GM12801 (cell line): ENCODE measurements around the gene MAVS.

ENCODE experiments used
- CTCF ChIP-seq: IDR thresholded peaks from one replicate; pipeline ENCODE4 v1.5.1; 2011; ENCODE audit warnings: control low read depth; ENCODE audit not compliant: insufficient read length; ENCODE audit errors: extremely low read depth

The MAVS gene

GRCh38 chr20:3919352-3919751 lies 72.7 kb downstream of the MAVS start:
- TF ChIP-seq CTCF = no peak

GRCh38 chr20:3922223-3922982 lies 75.8 kb downstream of the MAVS start:
- no peak for TF ChIP-seq CTCF

DNA sequence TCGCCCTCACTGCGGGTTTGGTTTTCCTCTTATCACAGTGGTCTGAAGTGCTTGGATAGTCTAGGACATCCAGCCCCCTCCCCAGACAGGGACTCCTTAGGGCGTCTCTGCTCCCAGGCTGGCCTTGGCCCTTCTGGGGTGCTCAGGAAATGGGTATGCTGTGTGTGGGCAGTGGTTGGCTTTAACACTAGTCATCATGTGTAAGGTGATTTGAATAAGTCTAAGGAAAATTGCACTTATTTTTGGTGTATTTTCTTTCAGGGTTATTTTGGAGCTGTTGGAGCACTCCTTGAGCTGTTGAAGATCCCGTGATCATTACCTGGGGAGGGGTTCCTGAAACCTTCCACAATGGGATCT lies 76.3 kb downstream of the MAVS start:
- TF ChIP-seq CTCF = no peak

DNA sequence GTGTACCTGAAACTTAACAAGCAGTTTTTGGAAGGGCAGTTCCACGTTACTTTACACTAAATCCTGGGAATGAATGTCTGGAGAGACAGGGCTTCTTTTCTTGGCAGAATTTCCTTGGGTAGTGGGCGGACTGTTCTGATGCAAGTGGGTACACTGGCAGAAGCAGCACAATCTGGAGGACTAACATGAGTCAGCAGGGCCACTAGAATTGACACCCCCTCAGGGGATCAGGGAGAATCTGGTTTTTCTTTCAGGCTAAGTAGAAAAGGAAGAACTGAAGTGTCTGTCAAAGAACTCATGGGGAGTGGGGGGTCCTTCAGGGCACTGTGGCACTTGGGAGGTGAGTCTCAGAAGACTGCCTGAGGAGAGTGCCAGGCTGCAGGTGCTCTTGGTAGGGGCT lies 77.2 kb downstream of the MAVS start:
- no peak for TF ChIP-seq CTCF

- no peak for TF ChIP-seq CTCF
Observed at GRCh38 chr20:3924304-3925112, 77.9 kb downstream of the MAVS start.

DNA sequence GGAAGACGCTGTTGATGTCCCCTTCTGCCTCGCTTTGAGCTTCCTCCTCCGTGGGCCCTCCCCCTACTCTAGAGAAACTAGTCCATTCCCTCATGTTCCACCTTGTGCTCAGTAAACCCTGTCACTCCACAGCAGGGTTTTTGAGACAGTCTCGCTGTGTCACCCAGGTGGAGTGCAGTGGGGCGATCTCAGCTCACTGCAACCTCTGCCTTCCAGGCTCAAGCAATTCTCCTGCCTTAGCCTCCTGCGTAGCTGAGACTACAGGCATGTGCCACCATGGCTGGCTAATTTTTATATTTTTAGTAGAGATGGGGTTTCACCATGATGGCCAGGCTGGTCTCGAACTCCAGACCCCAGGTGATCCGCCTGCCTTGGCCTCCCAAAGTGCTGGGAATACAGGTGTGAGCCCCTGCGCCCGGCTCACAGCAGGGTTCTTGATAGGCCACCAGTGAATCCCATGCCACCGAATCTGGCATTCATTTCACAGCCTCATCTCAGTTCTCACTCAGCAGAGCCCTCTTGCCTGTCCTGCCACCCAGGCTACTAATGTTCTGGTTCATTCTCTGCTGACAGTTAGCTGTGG lies 78.6 kb downstream of the MAVS start:
- TF ChIP-seq CTCF = no peak
